Osteocyte (in vitro differentiated cells): ENCODE data around the gene EPHB1. TPM values are rescaled to one million over a fixed set of nuclear protein-coding genes. Genes with fewer than 3 reads are reported as not detected.
A peak's percentile ranks its signal among the peaks of the same experiment; 100 is the strongest.

Experiments
- DNase-seq: peaks from one replicate; pipeline ENCODE4 v3.0.0; 2021; ENCODE audit warnings: mixed read lengths; ENCODE audit not compliant: unreplicated experiment; ENCODE audit errors: extremely low spot score
- H3K27ac Mint-ChIP-seq: one replicate; pipeline ENCODE4 v1.8.0; 2021; ENCODE audit warnings: mild to moderate bottlenecking, mixed read lengths; ENCODE audit not compliant: unreplicated experiment
- H3K27me3 Mint-ChIP-seq: one replicate; pipeline ENCODE4 v1.8.0; 2021; ENCODE audit warnings: mixed read lengths; ENCODE audit not compliant: unreplicated experiment
- H3K36me3 Mint-ChIP-seq: one replicate; pipeline ENCODE4 v1.8.0; 2021; ENCODE audit warnings: mixed read lengths; ENCODE audit not compliant: unreplicated experiment
- H3K4me1 Mint-ChIP-seq: one replicate; pipeline ENCODE4 v1.8.0; 2021; ENCODE audit warnings: mixed read lengths; ENCODE audit not compliant: unreplicated experiment
- H3K4me3 Mint-ChIP-seq: one replicate; pipeline ENCODE4 v1.8.0; 2021; ENCODE audit warnings: mild to moderate bottlenecking, moderate library complexity, mixed read lengths; ENCODE audit not compliant: unreplicated experiment
- H3K9me3 Mint-ChIP-seq: one replicate; pipeline ENCODE4 v1.8.0; 2021; ENCODE audit warnings: mixed read lengths; ENCODE audit not compliant: unreplicated experiment
- CTCF ChIP-seq: fragments of 200-600 bp; sonication (generic); IDR thresholded peaks from 2 replicates; pipeline ENCODE4 v1.5.0; 2021; ENCODE audit warnings: antibody characterized with exemption, mild to moderate bottlenecking, moderate library complexity
- total RNA-seq: library from RNA; stranded (reverse); gene quantifications from 2 replicates; pipeline ENCODE4 v1.2.1, GENCODE V29; 2021

The EPHB1 gene
- total RNA-seq, 1 donor from 2014 or later, result 0.75 TPM

GRCh38 chr3:135203026-135203425, 408.0 kb downstream of the EPHB1 start:
- Mint-ChIP-seq H3K27me3 (no peaks in the 10 kb centered on the region), H3K9me3 (peaks cover 4% of the 10 kb centered on the region), H3K36me3 (no peaks in the 10 kb centered on the region), H3K4me1 (no peaks in the 10 kb centered on the region), H3K4me3 (no peak overlapping the region), H3K27ac (no peak overlapping the region)
- peak; percentile 11 for DNase-seq
- no peak for TF ChIP-seq CTCF

GRCh38 chr3:135213213-135213612, 418.2 kb downstream of the EPHB1 start:
- no peak for DNase-seq
- no peaks in the 10 kb centered on the region for H3K4me1 Mint-ChIP-seq
- H3K27ac Mint-ChIP-seq, result no peak overlapping the region
- no peak for TF ChIP-seq CTCF
- H3K36me3 Mint-ChIP-seq, result no peaks in the 10 kb centered on the region
- no peak overlapping the region for H3K4me3 Mint-ChIP-seq
- H3K27me3 Mint-ChIP-seq, result no peaks in the 10 kb centered on the region
- no peaks in the 10 kb centered on the region for H3K9me3 Mint-ChIP-seq

GRCh38 chr3:135213822-135214221, 418.8 kb downstream of the EPHB1 start:
- Mint-ChIP-seq H3K4me1 (no peaks in the 10 kb centered on the region), H3K27ac (no peak overlapping the region), H3K4me3 (no peak overlapping the region), H3K9me3 (no peaks in the 10 kb centered on the region), H3K27me3 (no peaks in the 10 kb centered on the region), H3K36me3 (no peaks in the 10 kb centered on the region)
- DNase-seq, result peak; percentile 57
- no peak for TF ChIP-seq CTCF

GRCh38 chr3:135214400-135214799, 419.3 kb downstream of the EPHB1 start:
- H3K9me3 Mint-ChIP-seq, result no peaks in the 10 kb centered on the region
- H3K4me1 Mint-ChIP-seq, result no peaks in the 10 kb centered on the region
- no peaks in the 10 kb centered on the region for H3K27me3 Mint-ChIP-seq
- H3K36me3 Mint-ChIP-seq, result no peaks in the 10 kb centered on the region
- peak; percentile 57 for DNase-seq
- no peak overlapping the region for H3K4me3 Mint-ChIP-seq
- no peak for TF ChIP-seq CTCF
- H3K27ac Mint-ChIP-seq, result no peak overlapping the region

GRCh38 chr3:135215516-135215915, 420.5 kb downstream of the EPHB1 start:
- Mint-ChIP-seq H3K27ac (no peak overlapping the region), H3K27me3 (no peaks in the 10 kb centered on the region), H3K4me1 (no peaks in the 10 kb centered on the region), H3K9me3 (no peaks in the 10 kb centered on the region), H3K36me3 (no peaks in the 10 kb centered on the region), H3K4me3 (no peak overlapping the region)
- TF ChIP-seq CTCF, result no peak
- peak; percentile 46 for DNase-seq
